ENCODE results near the gene CARNS1. TPM values are rescaled to one million over a fixed set of nuclear protein-coding genes. Genes with fewer than 3 reads are reported as not detected.

CARNS1 gene
- polyA plus RNA-seq, 1 of the 3 experiments (the other 2 are of a cell fraction) = 0.23 TPM

GRCh38 chr11:67369801-67370284, 45.6 kb upstream of the CARNS1 start:
- peaks cover 23 to 39% of the 10 kb centered on the region in 2 experiments; a peak in 3 of 4 replicates for H3K4me1 ChIP-seq (ENCODE audit: control insufficient read depth in 1 of 2, insufficient read depth in 2 of 2, low read depth in 1 of 2, low read length in 1 of 2)
- peaks cover 10% of the 10 kb centered on the region for H3F3A ChIP-seq (replicated peaks; ENCODE audit: insufficient read depth)
- DNase-seq = no peak
- H4K20me1 ChIP-seq (ENCODE audit: insufficient read depth) = peaks cover 67% of the 10 kb centered on the region
- no peak overlapping the region for H3K4me3 ChIP-seq (ENCODE audit: low read depth in 2 of 2, low read length in 1 of 2)
- ChIA-PET CTCF (interaction anchor here (0.7 to 19.7 kb wide), 9 partner anchors 9 to 107 kb away, joined by 3 to 955 read pairs (median 6); partner anchors contain the start of gene POLD4), POLR2A (interaction anchor here (1.6 kb wide), 1 partner anchor 17 kb away, joined by 5 read pairs; the partner anchor contains the start of gene POLD4)
- H3K9me3 ChIP-seq = no peaks in the 10 kb centered on the region
- H3K79me2 ChIP-seq (ENCODE audit: insufficient read depth) = peaks cover 78% of the 10 kb centered on the region
- no peak for TF ChIP-seq RXRA (IDR thresholded peaks at IDR 0.05; ENCODE audit: borderline replicate concordance, low read depth)
- no peak for TF ChIP-seq GABPA (IDR thresholded peaks at IDR 0.05; ENCODE audit: low read depth)
- no peak for TF ChIP-seq NFIC (IDR thresholded peaks at IDR 0.05; ENCODE audit: borderline replicate concordance)
- no peak for TF ChIP-seq FOXJ3 (CRISPR knock-in tag; IDR thresholded peaks at IDR 0.05)
- TF ChIP-seq, protein P1, sequence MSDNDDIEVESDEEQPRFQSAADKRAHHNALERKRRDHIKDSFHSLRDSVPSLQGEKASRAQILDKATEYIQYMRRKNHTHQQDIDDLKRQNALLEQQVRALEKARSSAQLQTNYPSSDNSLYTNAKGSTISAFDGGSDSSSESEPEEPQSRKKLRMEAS (IDR thresholded peaks at IDR 0.05; ENCODE audit: low read depth) = no peak
- no peak for TF ChIP-seq CHD2 (IDR thresholded peaks at IDR 0.05; ENCODE audit: low read length, partially characterized antibody)
- TF ChIP-seq REST (IDR thresholded peaks at IDR 0.05; ENCODE audit: low read depth, low read length) = no peak
- no peak for TF ChIP-seq TAF1 (IDR thresholded peaks at IDR 0.05; ENCODE audit: borderline replicate concordance, low read depth, low read length)
- no peak for TF ChIP-seq MEF2A (IDR thresholded peaks at IDR 0.05; ENCODE audit: borderline replicate concordance, low read depth)
- TF ChIP-seq, protein P2, sequence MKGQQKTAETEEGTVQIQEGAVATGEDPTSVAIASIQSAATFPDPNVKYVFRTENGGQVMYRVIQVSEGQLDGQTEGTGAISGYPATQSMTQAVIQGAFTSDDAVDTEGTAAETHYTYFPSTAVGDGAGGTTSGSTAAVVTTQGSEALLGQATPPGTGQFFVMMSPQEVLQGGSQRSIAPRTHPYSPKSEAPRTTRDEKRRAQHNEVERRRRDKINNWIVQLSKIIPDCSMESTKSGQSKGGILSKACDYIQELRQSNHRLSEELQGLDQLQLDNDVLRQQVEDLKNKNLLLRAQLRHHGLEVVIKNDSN (IDR thresholded peaks at IDR 0.05; ENCODE audit: borderline replicate concordance, low read depth) = no peak
- no peak overlapping the region for H2AFZ ChIP-seq (ENCODE audit: low read depth)
- H3K4me2 ChIP-seq = peak overlapping the region; percentile 38; the same call in 1 of the 2 replicates
- no peak overlapping the region for H3K27ac ChIP-seq (ENCODE audit: low read depth in 2 of 2, low read length in 1 of 2)
- 76% methylated on average over 11 of the region's 12 CpGs for WGBS (ENCODE audit: low lambda C conversion rate)
- H3K9ac ChIP-seq = no peak overlapping the region
- H3K36me3 ChIP-seq (replicated peaks in 1 of 2; ENCODE audit: control insufficient read depth in 1 of 2, insufficient read depth in 2 of 2, low read length in 1 of 2) = peaks cover 0 to 7% of the 10 kb centered on the region in 2 experiments
- H3K9me2 ChIP-seq = no peaks in the 10 kb centered on the region
- H3K27me3 ChIP-seq (ENCODE audit: insufficient read depth) = no peaks in the 10 kb centered on the region
